HG03060 (cell line): Measurements from ENCODE around the gene SLC30A4.

ENCODE experiments used
- ATAC-seq: cut with Tn5 transposase; IDR thresholded peaks from one replicate; pipeline ENCODE4 v1.9.1; 2021; ENCODE audit warnings: low read depth, moderate number of reproducible peaks; ENCODE audit not compliant: unreplicated experiment

The SLC30A4 gene

DNA sequence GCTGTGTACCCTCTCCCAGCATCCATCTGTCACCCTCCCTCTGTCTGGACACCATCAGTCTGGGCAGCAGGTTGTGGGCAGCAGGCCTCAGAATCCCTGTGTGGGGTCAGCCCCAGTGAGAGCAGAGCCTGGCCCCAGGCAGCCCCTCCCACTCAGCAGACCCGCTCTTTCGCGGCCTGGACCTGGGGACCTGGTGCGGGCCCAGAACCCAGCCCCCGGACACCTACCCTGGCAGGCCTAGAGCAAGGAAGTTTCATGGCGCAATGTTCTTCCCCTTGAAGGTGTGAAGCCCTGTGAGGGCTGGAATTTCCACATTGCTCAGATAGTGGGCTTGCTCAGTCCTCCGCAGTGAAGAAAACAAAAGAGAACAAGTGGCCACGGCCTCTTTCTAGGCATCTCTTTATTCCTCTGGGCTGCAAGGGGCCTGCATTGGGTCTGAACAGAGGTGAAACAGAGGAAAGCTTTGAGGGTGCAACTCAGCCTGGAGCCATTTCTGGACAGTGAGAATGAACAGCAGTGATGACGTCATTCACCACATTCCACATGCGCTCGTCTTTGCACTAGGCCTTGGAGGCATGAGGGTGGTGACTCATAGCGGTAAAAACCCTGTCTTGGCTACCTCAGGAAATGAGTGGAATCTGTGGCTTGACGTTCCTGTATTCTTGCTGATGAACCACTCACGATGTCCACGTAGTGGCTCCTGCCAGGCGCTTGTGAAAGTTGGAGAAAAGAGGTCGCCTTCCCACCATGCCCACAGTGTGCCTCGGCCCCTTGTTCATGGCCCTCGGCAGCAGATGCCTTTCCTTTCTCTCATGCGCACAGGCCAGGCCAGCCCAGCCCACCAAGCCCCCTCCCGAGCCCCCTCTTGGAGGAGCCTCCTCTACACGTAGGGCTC, 66.1 kb downstream of the SLC30A4 start:
- no peak for ATAC-seq

- ATAC-seq, result peak; percentile 34
Observed at GRCh38 chr15:45454814-45455213, 67.7 kb downstream of the SLC30A4 start.

DNA sequence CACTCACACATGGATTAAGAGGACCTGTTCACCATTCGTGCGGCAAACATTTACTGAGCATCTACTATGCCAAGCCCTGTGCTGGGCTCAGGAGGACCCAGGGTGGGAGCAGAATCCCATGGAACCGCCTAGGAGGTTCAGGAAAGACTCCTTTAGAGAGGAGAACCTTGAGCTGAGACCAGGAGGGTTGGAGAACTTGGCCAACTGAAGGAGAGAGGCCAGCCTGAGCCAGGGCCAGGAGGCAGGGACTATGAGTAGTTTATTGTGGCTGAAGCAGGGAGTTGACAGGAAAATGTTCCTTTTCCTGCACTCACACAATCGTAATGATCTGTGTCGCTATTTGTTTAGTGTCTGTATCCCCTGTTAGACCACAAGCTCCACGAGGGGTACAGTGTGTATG, 71.3 kb downstream of the SLC30A4 start:
- ATAC-seq, result no peak

DNA sequence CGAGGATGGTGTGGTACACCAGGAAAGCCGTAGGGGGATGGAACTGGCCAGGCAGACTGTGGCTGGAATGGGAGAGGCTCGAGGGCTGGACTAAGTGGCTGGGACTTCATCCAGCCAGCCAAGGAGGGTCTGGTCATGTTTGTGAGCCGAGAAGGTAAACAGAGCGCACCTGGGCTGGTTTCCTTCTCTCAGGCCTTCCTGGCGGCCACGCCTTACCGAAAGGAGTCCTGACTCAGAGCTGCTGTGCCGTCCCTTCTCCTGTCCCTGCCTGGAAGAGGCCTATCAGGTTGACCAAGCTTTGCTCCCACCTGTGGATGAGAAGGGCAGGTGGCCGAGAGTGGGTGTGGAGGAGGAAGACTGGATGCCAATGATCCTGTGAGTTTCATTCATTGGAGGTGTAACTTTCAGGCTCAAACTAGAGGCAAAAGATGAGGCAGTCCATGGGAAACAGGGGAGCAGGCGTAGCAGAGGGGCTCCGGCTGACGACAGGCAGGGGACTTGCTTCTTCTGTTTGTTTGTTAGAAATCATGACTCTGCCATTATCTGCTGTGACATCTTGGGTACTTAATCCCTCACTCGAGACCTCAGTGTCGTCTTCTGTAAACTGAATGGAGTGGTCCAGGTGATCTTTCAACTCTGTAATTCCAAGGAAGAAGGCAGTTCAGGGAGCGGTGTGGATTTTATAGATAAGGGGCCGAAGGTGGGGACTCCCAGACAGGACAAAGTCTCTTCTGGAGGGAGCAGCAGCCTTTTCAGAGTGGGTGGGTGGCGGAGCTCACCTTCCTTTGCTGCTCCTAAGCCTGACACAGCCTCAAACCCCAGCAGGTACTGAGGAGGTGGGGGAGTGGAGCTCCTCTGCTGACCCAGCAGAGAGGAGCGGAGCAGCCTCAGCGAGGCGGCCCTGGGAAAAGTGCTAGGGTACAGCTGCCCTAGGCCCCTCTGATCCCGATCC, 72.4 kb downstream of the SLC30A4 start:
- no peak for ATAC-seq

DNA sequence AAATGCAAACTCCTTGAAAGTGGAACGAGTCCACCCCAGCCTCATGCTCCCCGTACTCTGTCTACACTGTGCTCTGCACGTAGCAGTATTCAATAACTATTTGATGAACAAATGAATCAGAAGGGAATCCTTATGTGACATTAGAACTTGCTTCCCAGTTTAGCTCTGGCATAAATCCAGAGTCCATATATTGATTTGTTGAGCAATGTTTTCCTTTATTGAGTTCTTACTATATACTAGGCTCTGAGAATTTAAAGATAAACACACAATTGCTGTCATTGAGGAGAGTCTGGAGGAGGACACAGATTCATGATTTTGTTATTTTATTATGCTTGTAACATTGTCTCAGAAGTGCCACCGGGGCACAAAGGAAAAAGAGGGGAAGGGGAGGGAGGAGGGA, 73.2 kb downstream of the SLC30A4 start:
- no peak for ATAC-seq

DNA sequence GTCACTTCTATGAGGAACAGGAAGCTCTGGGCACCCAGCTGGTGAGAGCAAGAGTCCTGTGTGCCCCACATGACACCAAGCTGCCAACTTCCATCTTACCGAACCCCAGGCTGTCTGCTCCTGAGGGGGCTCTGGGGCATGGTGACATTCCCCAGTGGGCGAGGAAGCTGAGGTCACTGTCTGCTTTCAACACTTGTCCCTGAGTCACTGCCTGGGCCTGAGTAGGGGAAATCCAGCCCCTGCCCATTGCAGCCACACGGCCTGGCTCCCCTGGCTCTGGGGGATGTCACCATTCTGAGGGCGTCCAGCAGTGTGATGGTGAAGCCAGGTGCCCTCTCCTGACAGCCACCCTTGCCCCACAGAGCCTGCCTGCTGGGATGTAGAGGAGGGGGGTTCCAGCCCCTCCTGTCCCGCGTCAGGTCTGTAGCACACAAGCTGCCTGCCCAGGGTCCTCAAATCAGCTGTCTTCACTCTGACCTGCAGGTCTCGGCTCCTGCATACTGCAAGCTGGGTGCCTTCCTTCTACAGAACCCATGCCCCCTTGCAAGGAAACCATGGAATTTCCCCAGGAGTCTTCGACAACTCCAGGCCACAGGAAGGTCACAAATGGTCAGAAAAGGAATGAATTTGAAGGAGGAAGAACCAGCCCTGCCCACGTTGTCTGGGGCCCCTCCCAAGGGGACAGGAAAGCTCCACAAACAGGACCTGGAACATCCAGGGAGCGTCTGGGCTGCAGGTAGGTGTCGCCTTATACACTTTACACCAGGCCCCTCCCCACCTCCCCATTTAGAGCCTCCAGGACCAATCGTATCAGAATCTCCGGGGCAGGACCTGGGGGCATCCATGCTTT, 74.3 kb downstream of the SLC30A4 start:
- ATAC-seq, result no peak

GRCh38 chr15:45443645-45444044, 78.9 kb downstream of the SLC30A4 start:
- ATAC-seq, result no peak

DNA sequence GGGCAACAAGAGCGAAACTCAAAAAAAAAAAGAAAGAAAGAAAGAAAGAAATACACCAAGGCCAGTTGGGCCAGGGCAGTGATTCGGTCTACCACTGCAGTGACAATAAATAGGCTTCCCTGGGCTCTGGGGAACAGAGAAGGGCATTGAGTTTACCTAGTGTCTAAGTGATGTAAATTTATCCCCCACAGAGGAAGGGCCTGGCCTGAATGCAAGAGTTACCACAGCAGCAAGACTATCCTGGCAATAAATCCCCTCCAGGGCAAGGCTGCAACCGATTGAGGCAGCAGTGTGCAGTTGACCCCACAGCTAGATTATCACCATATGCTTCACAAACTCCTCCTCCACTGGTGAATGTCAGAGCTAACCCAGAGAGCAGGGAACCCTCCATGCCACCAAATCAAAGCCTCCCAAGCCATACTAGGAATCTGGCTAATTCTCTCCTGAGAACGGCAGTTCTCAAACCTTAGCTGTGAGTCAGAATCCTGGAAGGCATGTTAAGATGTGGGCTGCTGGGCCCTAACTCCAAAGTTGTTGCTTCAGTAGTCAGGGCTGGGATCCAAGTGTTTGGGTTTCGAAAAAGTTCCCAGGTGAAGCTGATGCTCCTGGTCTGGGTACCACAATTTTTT, 79.9 kb downstream of the SLC30A4 start:
- no peak for ATAC-seq

- no peak for ATAC-seq
Observed at GRCh38 chr15:45441686-45442085, 80.9 kb downstream of the SLC30A4 start.

DNA sequence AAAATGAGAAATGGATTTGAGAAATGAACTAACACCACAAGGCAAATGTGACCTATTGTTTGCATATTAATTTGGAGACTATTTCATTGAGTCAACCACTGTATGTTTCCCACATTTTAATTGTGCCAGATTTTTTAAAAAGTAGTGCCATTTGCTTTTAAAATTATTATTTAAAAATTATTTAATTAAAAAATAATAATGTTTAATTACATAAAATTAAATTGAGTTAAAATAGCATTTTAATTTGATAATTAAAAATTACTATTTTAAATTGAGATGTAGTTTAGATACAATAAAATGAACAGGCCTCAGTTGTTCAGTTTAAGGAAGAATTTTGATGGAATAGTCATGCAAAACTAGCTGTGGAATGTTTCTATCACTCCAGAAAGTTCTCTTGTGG, 81.5 kb downstream of the SLC30A4 start:
- no peak for ATAC-seq

GRCh38 chr15:45439521-45440260, 82.9 kb downstream of the SLC30A4 start:
- no peak for ATAC-seq

- ATAC-seq, result no peak
Observed at GRCh38 chr15:45435124-45435903, 87.2 kb downstream of the SLC30A4 start.

DNA sequence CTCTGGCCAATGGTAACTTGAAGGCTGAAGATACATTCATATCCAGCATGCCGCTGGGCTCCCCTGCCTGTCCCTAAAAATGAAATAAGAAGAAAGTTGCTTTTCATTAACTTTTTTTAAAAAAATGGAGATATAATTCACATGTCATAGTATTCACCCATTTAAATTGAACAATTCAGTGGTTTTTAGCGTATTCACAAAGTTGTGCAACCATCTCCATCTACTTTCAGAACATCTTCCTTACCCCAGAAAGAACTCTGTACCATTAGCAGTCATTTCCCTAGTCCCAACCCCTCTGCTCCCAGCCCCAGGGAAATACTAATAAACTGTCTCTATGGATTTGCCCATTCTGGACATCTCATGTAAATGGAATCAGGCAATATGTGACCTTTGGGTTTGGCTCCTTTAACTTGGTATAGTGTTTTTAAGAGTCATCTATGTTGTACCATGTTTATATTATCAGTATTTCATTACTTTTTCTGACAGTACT, 88.4 kb downstream of the SLC30A4 start:
- no peak for ATAC-seq

DNA sequence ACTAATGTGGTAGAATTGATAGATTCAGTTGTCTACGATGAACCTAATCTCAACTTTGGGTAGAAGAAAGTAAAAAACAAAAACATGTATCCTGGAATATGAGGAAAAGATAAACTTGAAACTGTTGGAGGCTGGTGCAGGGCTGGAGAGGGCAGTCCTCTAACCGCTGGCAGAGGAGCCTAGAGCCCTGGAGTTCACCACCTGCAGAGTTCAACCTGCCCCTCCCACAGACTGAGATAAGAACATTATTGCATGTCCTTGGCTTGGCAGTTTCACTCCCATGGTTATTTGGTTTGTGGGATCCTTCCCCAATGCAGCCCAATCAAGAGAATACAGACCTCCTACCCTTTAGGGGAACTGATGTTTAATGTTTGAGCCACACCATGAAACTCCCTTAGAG, 91.0 kb downstream of the SLC30A4 start:
- ATAC-seq, result no peak

DNA sequence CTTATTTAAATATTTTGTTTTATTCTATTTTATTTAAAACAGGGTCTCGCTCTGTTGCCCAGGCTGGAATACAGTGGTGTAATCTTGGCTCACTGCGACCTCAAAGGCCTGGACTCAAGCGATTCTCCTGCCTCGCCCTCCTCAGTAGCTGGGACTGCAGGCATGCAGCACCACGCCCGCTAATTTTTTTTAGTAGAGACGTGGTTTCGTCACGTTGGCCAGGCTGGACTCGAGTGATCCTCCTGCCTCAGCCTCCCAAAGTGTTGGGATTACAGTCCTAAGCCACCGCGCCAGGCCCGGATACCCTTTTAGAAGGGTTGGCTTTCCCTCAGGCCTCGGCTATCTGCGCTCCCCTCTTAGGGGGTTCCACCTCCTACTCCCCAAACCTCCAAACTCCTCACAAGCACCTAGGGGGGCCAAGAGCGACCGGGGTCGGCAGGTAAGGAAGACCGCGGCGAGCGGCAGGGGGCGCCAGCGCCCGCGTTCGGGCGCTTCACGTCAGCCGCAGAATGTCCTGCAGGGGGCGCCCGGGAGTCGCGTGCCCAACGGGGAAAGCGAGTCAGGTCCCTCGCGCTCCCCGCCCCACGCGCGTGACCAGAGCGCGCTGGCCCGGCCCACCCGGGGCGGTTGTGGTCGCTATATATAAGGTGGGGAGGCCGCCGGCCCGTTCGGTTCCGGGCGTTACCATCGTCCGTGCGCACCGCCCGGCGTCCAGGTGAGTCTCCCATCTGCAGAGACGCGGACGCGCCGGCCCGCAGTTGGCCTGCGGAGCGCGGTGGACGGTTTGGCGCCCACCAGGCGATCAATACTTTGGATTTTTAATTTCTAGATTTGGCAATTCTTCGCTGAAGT, 92.4 kb downstream of the SLC30A4 start:
- ATAC-seq, result no peak
